T-helper 1 cell treated with Interleukin-12 subunit alpha and Interleukin-12 subunit beta and Interleukin-4 antibody, amounts not matched to agents 30 μg/mL and 1 μg/mL, for 36 hours (primary cell): ENCODE measurements around the gene BMPER.

Experiments used
- H3K27ac Mint-ChIP-seq: one replicate; pipeline ENCODE4 v1.8.0; 2021; ENCODE audit warnings: mild to moderate bottlenecking, mixed read lengths
- H3K27me3 Mint-ChIP-seq: one replicate; pipeline ENCODE4 v1.8.0; 2021; ENCODE audit warnings: low read depth, mixed read lengths
- H3K36me3 Mint-ChIP-seq: one replicate; pipeline ENCODE4 v1.8.0; 2021; ENCODE audit warnings: low read depth, mixed read lengths
- H3K4me1 Mint-ChIP-seq: one replicate; pipeline ENCODE4 v1.8.0; 2021; ENCODE audit warnings: low read depth, mixed read lengths
- H3K4me3 Mint-ChIP-seq: one replicate; pipeline ENCODE4 v1.8.0; 2021; ENCODE audit warnings: mild to moderate bottlenecking, moderate library complexity, mixed read lengths
- H3K9me3 Mint-ChIP-seq: one replicate; pipeline ENCODE4 v1.8.0; 2021; ENCODE audit warnings: mixed read lengths

BMPER gene

GRCh38 chr7:33952824-33953223, 47.5 kb downstream of the BMPER start:
- no peak overlapping the region for H3K27ac Mint-ChIP-seq
- H3K9me3 Mint-ChIP-seq = no peaks in the 10 kb centered on the region
- H3K4me1 Mint-ChIP-seq = no peaks in the 10 kb centered on the region
- no peak overlapping the region for H3K4me3 Mint-ChIP-seq
- H3K27me3 Mint-ChIP-seq = no peaks in the 10 kb centered on the region
- no peaks in the 10 kb centered on the region for H3K36me3 Mint-ChIP-seq

- H3K4me3 Mint-ChIP-seq = no peak overlapping the region
- H3K27me3 Mint-ChIP-seq = no peaks in the 10 kb centered on the region
- H3K9me3 Mint-ChIP-seq = no peaks in the 10 kb centered on the region
- H3K36me3 Mint-ChIP-seq = no peaks in the 10 kb centered on the region
- no peaks in the 10 kb centered on the region for H3K4me1 Mint-ChIP-seq
- H3K27ac Mint-ChIP-seq = no peak overlapping the region
Measured at GRCh38 chr7:33958104-33958503, 52.8 kb downstream of the BMPER start.

- Mint-ChIP-seq H3K4me1 (no peaks in the 10 kb centered on the region), H3K36me3 (no peaks in the 10 kb centered on the region), H3K4me3 (no peak overlapping the region), H3K27ac (no peak overlapping the region), H3K27me3 (no peaks in the 10 kb centered on the region), H3K9me3 (no peaks in the 10 kb centered on the region)
Measured at GRCh38 chr7:33959676-33960075, 54.3 kb downstream of the BMPER start.

GRCh38 chr7:33961948-33962347, 56.6 kb downstream of the BMPER start:
- no peaks in the 10 kb centered on the region for H3K4me1 Mint-ChIP-seq
- no peak overlapping the region for H3K27ac Mint-ChIP-seq
- no peaks in the 10 kb centered on the region for H3K36me3 Mint-ChIP-seq
- no peaks in the 10 kb centered on the region for H3K9me3 Mint-ChIP-seq
- no peak overlapping the region for H3K4me3 Mint-ChIP-seq
- no peaks in the 10 kb centered on the region for H3K27me3 Mint-ChIP-seq

GRCh38 chr7:33964417-33965182, 59.3 kb downstream of the BMPER start:
- no peaks in the 10 kb centered on the region for H3K27me3 Mint-ChIP-seq
- H3K9me3 Mint-ChIP-seq = no peaks in the 10 kb centered on the region
- H3K4me1 Mint-ChIP-seq = no peaks in the 10 kb centered on the region
- no peak overlapping the region for H3K4me3 Mint-ChIP-seq
- H3K27ac Mint-ChIP-seq = no peak overlapping the region
- H3K36me3 Mint-ChIP-seq = no peaks in the 10 kb centered on the region

- Mint-ChIP-seq H3K4me1 (no peaks in the 10 kb centered on the region), H3K27ac (no peak overlapping the region), H3K27me3 (no peaks in the 10 kb centered on the region), H3K9me3 (no peaks in the 10 kb centered on the region), H3K36me3 (no peaks in the 10 kb centered on the region), H3K4me3 (no peak overlapping the region)
Measured at GRCh38 chr7:33965183-33965744, 59.9 kb downstream of the BMPER start.

GRCh38 chr7:33968591-33968990, 63.3 kb downstream of the BMPER start:
- no peak overlapping the region for H3K27ac Mint-ChIP-seq
- no peak overlapping the region for H3K4me3 Mint-ChIP-seq

GRCh38 chr7:33970536-33970935, 65.2 kb downstream of the BMPER start:
- Mint-ChIP-seq H3K36me3 (no peaks in the 10 kb centered on the region), H3K9me3 (no peaks in the 10 kb centered on the region), H3K4me3 (no peak overlapping the region), H3K27ac (no peak overlapping the region), H3K27me3 (no peaks in the 10 kb centered on the region), H3K4me1 (no peaks in the 10 kb centered on the region)

More at GRCh38 chr7:33968591-33968990, 63.3 kb downstream of the BMPER start:
- H3K9me3 Mint-ChIP-seq = no peaks in the 10 kb centered on the region
- no peaks in the 10 kb centered on the region for H3K36me3 Mint-ChIP-seq
- no peaks in the 10 kb centered on the region for H3K27me3 Mint-ChIP-seq
- H3K4me1 Mint-ChIP-seq = no peaks in the 10 kb centered on the region

GRCh38 chr7:33971106-33971505, 65.8 kb downstream of the BMPER start:
- Mint-ChIP-seq H3K27me3 (no peaks in the 10 kb centered on the region), H3K27ac (no peak overlapping the region), H3K36me3 (no peaks in the 10 kb centered on the region), H3K4me3 (no peak overlapping the region), H3K4me1 (no peaks in the 10 kb centered on the region), H3K9me3 (no peaks in the 10 kb centered on the region)

GRCh38 chr7:33973231-33974015, 68.1 kb downstream of the BMPER start:
- Mint-ChIP-seq H3K9me3 (no peaks in the 10 kb centered on the region), H3K27ac (no peak overlapping the region), H3K4me3 (no peak overlapping the region), H3K36me3 (no peaks in the 10 kb centered on the region), H3K4me1 (no peaks in the 10 kb centered on the region), H3K27me3 (no peaks in the 10 kb centered on the region)

- Mint-ChIP-seq H3K4me3 (no peak overlapping the region), H3K27ac (no peak overlapping the region), H3K27me3 (no peaks in the 10 kb centered on the region), H3K9me3 (no peaks in the 10 kb centered on the region), H3K4me1 (no peaks in the 10 kb centered on the region), H3K36me3 (no peaks in the 10 kb centered on the region)
Measured at GRCh38 chr7:33979300-33979806, 74.0 kb downstream of the BMPER start.

GRCh38 chr7:33979807-33980355, 74.5 kb downstream of the BMPER start:
- no peaks in the 10 kb centered on the region for H3K9me3 Mint-ChIP-seq
- no peak overlapping the region for H3K27ac Mint-ChIP-seq
- H3K36me3 Mint-ChIP-seq = no peaks in the 10 kb centered on the region
- H3K4me3 Mint-ChIP-seq = no peak overlapping the region
- no peaks in the 10 kb centered on the region for H3K4me1 Mint-ChIP-seq
- no peaks in the 10 kb centered on the region for H3K27me3 Mint-ChIP-seq

- no peaks in the 10 kb centered on the region for H3K4me1 Mint-ChIP-seq
- no peaks in the 10 kb centered on the region for H3K36me3 Mint-ChIP-seq
- no peaks in the 10 kb centered on the region for H3K27me3 Mint-ChIP-seq
- H3K4me3 Mint-ChIP-seq = no peak overlapping the region
- no peak overlapping the region for H3K27ac Mint-ChIP-seq
- H3K9me3 Mint-ChIP-seq = no peaks in the 10 kb centered on the region
Measured at GRCh38 chr7:33981226-33981625, 75.9 kb downstream of the BMPER start.

GRCh38 chr7:33981671-33982424, 76.5 kb downstream of the BMPER start:
- H3K27me3 Mint-ChIP-seq = no peaks in the 10 kb centered on the region
- no peaks in the 10 kb centered on the region for H3K4me1 Mint-ChIP-seq
- no peaks in the 10 kb centered on the region for H3K9me3 Mint-ChIP-seq
- H3K4me3 Mint-ChIP-seq = no peak overlapping the region
- H3K36me3 Mint-ChIP-seq = no peaks in the 10 kb centered on the region
- no peak overlapping the region for H3K27ac Mint-ChIP-seq
